Measurements from ENCODE around the gene TSC22D4. TPM values are rescaled to one million over a fixed set of nuclear protein-coding genes. Genes with fewer than 3 reads are reported as not detected.

The TSC22D4 gene
- total RNA-seq, 4 donors from 2014 or later = 26.2 to 51.4 (median 33.1) TPM

- DNase-seq (ENCODE audit: extremely low spot score) = no peak
- H3K36me3 ChIP-seq = peaks cover 5 to 28% (median 18%) of the 10 kb centered on the region in 4 donors
- intact Hi-C loops (cut with DNase I) = loop anchor here (10.0 kb wide), 1 partner anchor 217 kb away; the partner anchor contains the start of gene GIGYF1
- 0% methylated on average over 7 of the region's 16 CpGs for WGBS
- H3K4me1 ChIP-seq = peaks cover 59 to 66% (median 66%) of the 10 kb centered on the region in 4 donors
- H3K4me3 ChIP-seq = peak overlapping the region; percentile 79 to 100 (median 91)
- no peaks in the 10 kb centered on the region for H3K9me3 ChIP-seq
- TF ChIP-seq CTCF (IDR thresholded peaks at IDR 0.05) (no peak), EP300 (IDR thresholded peaks at IDR 0.05) (no peak), POLR2A (IDR thresholded peaks at IDR 0.05; ENCODE audit: low read depth) (no peak), POLR2AphosphoS5 (IDR thresholded peaks at IDR 0.05) (no peak)
- peak overlapping the region; percentile 91 to 97 (median 94) for H3K27ac ChIP-seq (replicated peaks in 1 of 4)
- no peaks in the 10 kb centered on the region for H3K27me3 ChIP-seq
Observed at GRCh38 chr7:100477871-100478267, 1.1 kb downstream of the TSC22D4 start.

- no peak for DNase-seq (ENCODE audit: extremely low spot score)
- H3K27me3 ChIP-seq = no peaks in the 10 kb centered on the region
- peaks cover 5 to 35% (median 21%) of the 10 kb centered on the region in 4 donors for H3K36me3 ChIP-seq
- intact Hi-C loops (cut with DNase I) = loop anchor here (10.0 kb wide), 1 partner anchor 218 kb away; the partner anchor contains the start of gene GIGYF1
- peaks cover 63 to 68% (median 67%) of the 10 kb centered on the region in 4 donors for H3K4me1 ChIP-seq
- no peaks in the 10 kb centered on the region for H3K9me3 ChIP-seq
- H3K4me3 ChIP-seq = peak overlapping the region; percentile 79 to 100 (median 91)
- 37% methylated on average over 4 of the region's 30 CpGs for WGBS
- H3K27ac ChIP-seq (replicated peaks in 1 of 4) = peak overlapping the region; percentile 91 to 97 (median 94)
- TF ChIP-seq CTCF (IDR thresholded peaks at IDR 0.05) (peak in 2 of 3 experiments; percentile 18 to 19), POLR2A (IDR thresholded peaks at IDR 0.05; ENCODE audit: low read depth) (no peak), EP300 (IDR thresholded peaks at IDR 0.05) (no peak), POLR2AphosphoS5 (IDR thresholded peaks at IDR 0.05) (no peak)
Observed at GRCh38 chr7:100476903-100477870, 1.8 kb downstream of the TSC22D4 start.

- H3K27ac ChIP-seq (replicated peaks in 1 of 4) = peak overlapping the region; percentile 67 to 97 (median 92)
Observed at GRCh38 chr7:100476101-100476780, 2.8 kb downstream of the TSC22D4 start.

More at GRCh38 chr7:100476101-100476780, 2.8 kb downstream of the TSC22D4 start:
- Histone ChIP-seq H3K36me3 (peaks cover 5 to 44% (median 25%) of the 10 kb centered on the region in 4 donors), H3K27me3 (no peaks in the 10 kb centered on the region), H3K9me3 (no peaks in the 10 kb centered on the region), H3K4me3 (peak overlapping the region; percentile 79 to 100 (median 91)), H3K4me1 (peaks cover 72 to 77% (median 74%) of the 10 kb centered on the region in 4 donors)
- intact Hi-C loops (cut with DNase I) = loop anchor here (10.0 kb wide), 1 partner anchor 219 kb away; the partner anchor contains the start of gene GIGYF1
- 13% methylated on average over 6 of the region's 6 CpGs for WGBS
- TF ChIP-seq POLR2AphosphoS5 (IDR thresholded peaks at IDR 0.05) (no peak), CTCF (IDR thresholded peaks at IDR 0.05) (no peak), EP300 (IDR thresholded peaks at IDR 0.05) (no peak), POLR2A (IDR thresholded peaks at IDR 0.05; ENCODE audit: low read depth) (no peak)
- DNase-seq (ENCODE audit: extremely low spot score) = no peak
